NB4 (cell line): ENCODE results near the gene RGS19.

ENCODE experiments used
- CTCF ChIP-seq: IDR thresholded peaks from one replicate; pipeline ENCODE4 v1.5.1; 2012; ENCODE audit warnings: low read depth, low read length
- MYC ChIP-seq: IDR thresholded peaks from 2 replicates; pipeline ENCODE4 v1.6.1; 2011; ENCODE audit warnings: low read depth, low read length

GRCh38 chr20:64055893-64056638 is 23.3 kb downstream of the RGS19 start:
- no peak for TF ChIP-seq CTCF
- TF ChIP-seq MYC, result no peak
